Spleen (tissue), 7 donors: ENCODE measurements around the gene GLB1L.

ENCODE experiments used
- POLR2A ChIP-seq, 3 donors: fragments of 450-650 bp; IDR thresholded peaks; one replicate each; pipeline ENCODE4 v1.5.1; 2017; ENCODE audit warnings: antibody characterized with exemption in 3 of 3, mild to moderate bottlenecking in 1 of 3
- POLR2AphosphoS5 ChIP-seq, 3 donors: sonication (generic); formaldehyde crosslinking; IDR thresholded peaks; one replicate each; pipeline ENCODE4 v1.5.1; 2017; ENCODE audit warnings: antibody characterized with exemption in 3 of 3
- TF ChIP-seq, protein P1 (sequence below), 11 experiments: fragments of 200-600 bp in 7 of 11; fragments of 450-650 bp in 4 of 11; sonication (generic) in 4 of 11; IDR thresholded peaks in 8 of 11; conservative IDR thresholded peaks in 3 of 11; 1 replicate in 7 of 11; 2 replicates in 4 of 11; pipeline versions ENCODE4 v1.4.0 to v1.8.0; 2016 to 2021; ENCODE audit warnings: antibody characterized with exemption in 11 of 11, inconsistent platforms in 4 of 11, mild to moderate bottlenecking in 1 of 11
- donor health status: DM: no; HTN: no; CAD: no; lungs with moderate emphysema.
- donor health status: DM: no; HTN: no; CAD: no.
- donor health status: DM: no; HTN: no; CAD: no.

DNA sequence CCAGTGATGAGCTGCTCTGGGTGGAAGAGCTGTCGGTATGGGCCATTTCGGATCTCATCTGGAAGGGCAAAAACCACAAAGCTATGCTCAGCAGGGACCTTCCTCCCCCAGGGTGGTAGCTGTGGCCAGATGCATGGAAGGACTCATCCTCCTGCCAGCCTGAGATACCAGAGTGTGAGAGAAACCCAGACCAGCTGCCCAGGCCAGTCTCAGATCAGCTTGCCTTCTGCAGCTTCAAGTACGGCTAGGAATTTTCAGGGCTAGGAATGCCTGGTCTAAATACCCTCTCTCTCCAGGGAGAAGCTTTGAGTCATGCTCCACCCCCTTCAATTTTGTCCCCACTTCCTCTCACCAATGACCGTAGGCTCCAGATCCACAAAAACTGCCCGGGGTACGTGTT is 6.4 kb upstream of the GLB1L start:
- TF ChIP-seq, protein P1, sequence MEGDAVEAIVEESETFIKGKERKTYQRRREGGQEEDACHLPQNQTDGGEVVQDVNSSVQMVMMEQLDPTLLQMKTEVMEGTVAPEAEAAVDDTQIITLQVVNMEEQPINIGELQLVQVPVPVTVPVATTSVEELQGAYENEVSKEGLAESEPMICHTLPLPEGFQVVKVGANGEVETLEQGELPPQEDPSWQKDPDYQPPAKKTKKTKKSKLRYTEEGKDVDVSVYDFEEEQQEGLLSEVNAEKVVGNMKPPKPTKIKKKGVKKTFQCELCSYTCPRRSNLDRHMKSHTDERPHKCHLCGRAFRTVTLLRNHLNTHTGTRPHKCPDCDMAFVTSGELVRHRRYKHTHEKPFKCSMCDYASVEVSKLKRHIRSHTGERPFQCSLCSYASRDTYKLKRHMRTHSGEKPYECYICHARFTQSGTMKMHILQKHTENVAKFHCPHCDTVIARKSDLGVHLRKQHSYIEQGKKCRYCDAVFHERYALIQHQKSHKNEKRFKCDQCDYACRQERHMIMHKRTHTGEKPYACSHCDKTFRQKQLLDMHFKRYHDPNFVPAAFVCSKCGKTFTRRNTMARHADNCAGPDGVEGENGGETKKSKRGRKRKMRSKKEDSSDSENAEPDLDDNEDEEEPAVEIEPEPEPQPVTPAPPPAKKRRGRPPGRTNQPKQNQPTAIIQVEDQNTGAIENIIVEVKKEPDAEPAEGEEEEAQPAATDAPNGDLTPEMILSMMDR (IDR thresholded peaks at IDR 0.05 in 8 of 11, conservative IDR thresholded peaks at IDR 0.05 in 3 of 11): no peak
- TF ChIP-seq POLR2AphosphoS5 (IDR thresholded peaks at IDR 0.05) (no peak), POLR2A (IDR thresholded peaks at IDR 0.05) (no peak)
